ENCODE measurements around the gene NUP214.
"Not testable (repeated sequence)": the region's sequence is repeated elsewhere in the genome, so short reads cannot be mapped to it uniquely, and the experiment has no call there.

Gene NUP214

DNA sequence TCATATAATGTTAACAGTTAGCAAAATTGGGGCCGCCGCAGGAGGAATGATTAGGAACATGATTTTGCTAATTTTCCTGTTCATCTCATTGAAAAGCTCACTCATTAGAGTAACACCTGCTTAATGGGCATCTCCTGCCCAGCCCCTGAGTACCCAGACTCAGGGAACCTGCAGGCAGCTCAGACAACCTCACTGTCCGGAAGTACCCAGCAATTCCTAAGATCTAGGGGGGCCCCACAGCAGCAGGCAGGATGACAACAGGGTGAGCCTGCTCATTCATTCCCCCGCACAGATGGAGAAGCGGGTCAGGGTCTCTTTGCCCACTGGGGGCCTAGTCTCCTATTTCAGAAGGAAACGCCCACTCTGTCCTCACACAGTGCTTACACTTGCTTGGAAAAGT, 138.3 kb downstream of the NUP214 start:
- DNase-seq, result no peak

GRCh38 chr9:131264231-131264630, 138.8 kb downstream of the NUP214 start:
- peak; percentile 28 to 29 for DNase-seq

GRCh38 chr9:131266266-131267229, 141.2 kb downstream of the NUP214 start:
- DNase-seq, result peak; percentile 42 to 44

DNA sequence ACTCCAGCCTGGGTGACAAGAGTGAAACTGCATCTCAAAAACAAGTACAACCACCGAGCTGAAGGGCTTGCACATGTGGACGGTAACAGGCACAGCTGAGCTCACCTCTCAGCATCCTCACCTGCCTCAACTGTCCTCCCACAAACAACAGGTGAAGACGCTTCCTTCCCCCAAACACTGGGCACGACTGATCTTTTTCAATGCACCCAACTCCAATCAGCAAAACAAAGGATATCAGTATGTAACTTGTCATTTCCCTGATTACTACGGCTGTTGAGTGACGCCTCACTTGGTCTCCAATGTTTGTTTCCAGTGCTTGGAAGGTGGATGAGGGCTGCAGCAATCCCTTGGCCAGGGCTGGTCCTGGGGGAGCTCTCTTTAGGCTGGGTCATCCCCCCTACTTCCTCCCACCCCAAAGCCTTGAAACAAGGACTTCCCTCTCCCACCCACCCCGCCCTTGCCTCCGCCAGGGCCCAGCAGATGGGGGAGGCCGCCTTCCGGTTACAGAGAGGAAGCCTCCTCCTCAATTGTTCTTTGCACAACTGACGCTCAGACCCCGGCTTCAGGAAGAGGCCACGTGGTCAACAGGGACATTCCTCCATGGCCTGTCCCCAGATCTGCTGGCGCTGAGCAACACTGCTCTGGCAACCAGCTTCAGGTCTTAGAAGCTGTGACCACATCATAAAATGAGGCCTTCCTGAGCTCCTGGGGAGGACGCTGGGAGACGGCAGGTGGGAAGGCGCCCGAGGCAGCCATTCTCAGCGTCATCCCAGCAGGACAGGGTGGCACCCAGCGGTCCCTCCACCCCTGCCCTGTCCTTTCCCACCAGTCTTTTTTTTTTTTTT, 145.0 kb downstream of the NUP214 start:
- peak; percentile 43 to 50 for DNase-seq

- DNase-seq, result not testable (repeated sequence)
Measured at GRCh38 chr9:131271016-131271273, 145.6 kb downstream of the NUP214 start.

- DNase-seq, result peak; percentile 25 to 45
Measured at GRCh38 chr9:131271506-131271931, 146.1 kb downstream of the NUP214 start.

DNA sequence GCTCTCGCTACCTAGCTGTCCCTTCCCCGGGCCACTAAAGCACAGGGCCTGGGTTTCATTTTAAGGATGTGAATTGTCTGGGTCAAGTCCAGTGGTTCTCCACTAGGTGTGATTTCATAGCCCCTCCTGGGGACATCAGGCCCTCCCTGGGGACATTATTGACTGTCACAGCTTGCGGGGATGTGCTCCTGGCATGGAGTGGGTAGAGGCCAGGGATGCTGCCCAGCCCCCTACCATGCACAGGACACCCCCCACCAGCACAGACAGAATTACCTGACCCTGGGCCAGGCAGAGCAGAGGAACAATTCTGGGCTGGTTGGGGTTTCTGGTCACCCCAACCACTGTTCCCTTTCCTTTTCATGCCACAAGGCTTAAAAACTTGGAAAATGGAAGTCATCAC, 146.8 kb downstream of the NUP214 start:
- DNase-seq, result no peak

- DNase-seq, result peak in 1 of 2 experiments; percentile 17
Measured at GRCh38 chr9:131273146-131273855, 147.9 kb downstream of the NUP214 start.

DNA sequence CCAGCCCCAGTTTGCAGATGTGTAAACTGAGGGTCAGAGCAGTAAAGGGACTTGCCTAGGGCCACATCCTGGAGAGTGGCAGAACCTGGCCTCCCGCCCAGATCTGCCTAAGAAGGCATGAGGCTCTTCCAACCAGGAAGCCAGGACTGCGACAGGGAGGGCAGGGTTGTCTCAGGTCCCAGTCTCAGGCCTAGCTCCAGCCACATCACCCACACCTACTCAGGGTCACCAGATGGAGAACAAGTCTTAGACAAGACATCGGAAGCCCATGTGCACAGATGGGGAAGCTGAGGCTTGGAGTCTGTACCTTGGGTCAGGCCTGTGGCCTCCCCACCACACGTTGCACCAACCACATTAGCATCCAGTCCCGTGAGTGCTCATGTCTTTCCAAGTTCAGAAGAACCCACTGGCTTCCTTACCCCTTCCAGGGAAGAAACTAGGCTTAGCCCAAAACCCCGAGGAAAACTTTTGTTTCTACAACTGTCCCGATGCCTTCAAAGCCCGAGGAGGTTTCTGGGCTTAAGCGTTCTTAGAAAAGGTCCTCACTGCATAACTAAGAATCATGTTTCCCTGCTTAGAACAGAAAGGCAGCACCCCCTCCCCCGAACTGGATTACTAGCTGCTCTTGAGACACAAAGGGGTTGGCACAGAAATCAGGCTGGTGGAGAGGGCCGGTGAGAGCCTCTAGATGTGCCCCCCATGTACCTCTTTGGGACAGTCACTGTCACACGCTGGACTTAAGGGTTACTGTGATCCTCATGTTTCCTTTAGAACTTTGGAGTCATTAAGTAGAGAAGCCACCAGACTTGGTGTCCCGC, 148.7 kb downstream of the NUP214 start:
- no peak for DNase-seq

- DNase-seq, result peak in 1 of 2 experiments; percentile 22
Measured at GRCh38 chr9:131274674-131275331, 149.4 kb downstream of the NUP214 start.

DNA sequence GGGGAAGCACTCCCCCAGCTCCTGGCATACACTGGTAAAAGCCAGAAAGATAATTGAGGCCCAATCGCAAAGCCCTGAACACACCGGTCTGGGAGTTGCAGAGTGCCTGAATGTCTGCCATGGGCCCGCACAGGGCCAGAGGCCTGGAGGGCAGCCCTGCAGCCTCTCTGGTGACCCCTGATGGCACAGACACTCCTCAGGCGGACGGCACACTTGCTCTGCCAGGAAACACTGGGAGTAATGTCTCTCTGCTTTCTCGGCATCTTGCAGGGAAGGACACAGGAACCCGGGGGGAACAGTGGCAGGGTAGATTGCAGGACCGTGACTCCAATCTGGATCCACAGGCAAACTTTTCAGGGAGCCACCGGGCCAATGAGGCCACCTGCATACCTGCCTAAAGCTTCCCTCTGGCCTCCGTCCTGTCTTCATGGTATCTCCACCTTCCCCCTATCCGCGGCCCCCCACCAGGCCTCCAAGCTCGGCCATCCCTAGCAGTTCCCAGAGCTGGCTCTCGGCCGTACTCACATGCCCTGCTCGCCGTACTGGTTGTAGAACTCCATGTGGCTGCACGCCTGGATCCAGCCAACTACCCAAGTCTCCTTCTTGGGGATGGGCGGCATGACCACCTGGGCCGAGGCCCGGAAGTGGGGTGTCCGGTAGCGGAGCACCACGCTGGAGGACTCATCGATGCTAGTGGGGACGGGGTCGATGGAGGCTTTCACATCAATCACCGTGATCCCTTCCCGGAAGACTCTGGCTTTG, 150.1 kb downstream of the NUP214 start:
- peak in 1 of 2 experiments; percentile 26 for DNase-seq

GRCh38 chr9:131276094-131276888, 150.9 kb downstream of the NUP214 start, which contains the start of gene FAM78A:
TSS of gene FAM78A (minus strand) at chr9:131276510. CDS start at chr9:131276179, 331 bp downstream.
- DNase-seq, result peak; percentile 36 to 54

GRCh38 chr9:131276891-131277286, 151.5 kb downstream of the NUP214 start:
- DNase-seq, result peak; percentile 25 to 42

GRCh38 chr9:131277287-131277909, 152.0 kb downstream of the NUP214 start:
- peak in 1 of 2 experiments; percentile 26 for DNase-seq

DNA sequence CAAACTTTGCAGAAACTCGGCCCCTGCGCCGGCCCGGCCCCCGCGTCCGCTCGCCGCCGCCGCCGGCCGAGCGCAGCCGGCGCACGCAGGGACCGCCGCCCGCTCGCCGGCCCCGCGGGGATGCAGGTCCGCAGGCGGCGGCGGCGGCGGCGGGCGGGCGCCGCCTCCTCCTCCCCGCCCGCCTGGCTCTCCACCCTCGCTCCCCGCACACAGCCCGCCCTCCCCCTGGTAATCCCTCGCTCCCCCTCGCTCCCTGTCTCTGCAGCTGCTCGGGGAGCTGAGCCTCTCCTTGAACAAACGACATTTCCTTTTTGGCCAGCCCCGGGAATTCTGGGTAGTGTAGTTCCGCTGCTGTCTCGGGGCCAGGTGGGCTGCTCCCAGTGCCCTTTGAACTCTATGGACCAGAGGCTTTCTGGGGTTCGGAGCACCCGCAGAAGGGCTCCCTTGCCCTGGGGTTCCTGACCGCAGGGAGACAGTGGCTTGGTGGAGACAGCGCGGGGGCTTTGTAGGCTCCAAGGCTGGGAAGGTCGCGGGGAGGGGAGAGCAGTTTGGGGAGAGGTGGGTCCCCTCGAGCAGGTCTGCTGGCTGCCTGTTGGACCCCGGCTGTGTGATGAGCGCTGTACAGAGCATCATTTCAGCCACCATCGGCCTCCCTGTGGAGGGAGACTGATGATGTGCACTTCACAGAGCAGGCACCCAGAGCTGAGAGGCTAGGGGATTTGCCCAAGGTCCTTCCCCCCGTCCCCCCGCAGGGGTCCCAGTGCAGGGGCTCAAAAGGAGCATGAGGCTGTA, 152.7 kb downstream of the NUP214 start:
- peak; percentile 67 to 68 for DNase-seq

DNA sequence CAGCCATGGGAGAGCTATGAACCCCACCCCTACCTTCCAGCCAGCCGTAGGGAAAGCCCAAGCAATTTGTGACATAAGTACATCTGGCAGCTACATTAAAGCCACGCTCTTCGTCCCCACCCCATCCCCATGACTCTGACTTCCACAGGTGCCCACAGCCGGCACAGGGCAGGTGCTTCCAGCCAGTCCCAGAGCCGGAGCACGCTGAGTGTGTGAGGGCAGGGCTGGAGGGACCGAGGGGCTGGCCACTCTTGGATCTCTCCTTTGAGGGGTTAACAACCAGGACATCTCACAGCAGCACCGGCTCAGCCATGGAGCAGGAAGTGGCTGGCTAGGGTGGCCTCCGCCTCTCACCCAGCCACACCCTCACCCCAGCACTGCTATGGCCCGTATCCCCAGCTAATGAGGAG, 153.3 kb downstream of the NUP214 start:
- no peak for DNase-seq

DNA sequence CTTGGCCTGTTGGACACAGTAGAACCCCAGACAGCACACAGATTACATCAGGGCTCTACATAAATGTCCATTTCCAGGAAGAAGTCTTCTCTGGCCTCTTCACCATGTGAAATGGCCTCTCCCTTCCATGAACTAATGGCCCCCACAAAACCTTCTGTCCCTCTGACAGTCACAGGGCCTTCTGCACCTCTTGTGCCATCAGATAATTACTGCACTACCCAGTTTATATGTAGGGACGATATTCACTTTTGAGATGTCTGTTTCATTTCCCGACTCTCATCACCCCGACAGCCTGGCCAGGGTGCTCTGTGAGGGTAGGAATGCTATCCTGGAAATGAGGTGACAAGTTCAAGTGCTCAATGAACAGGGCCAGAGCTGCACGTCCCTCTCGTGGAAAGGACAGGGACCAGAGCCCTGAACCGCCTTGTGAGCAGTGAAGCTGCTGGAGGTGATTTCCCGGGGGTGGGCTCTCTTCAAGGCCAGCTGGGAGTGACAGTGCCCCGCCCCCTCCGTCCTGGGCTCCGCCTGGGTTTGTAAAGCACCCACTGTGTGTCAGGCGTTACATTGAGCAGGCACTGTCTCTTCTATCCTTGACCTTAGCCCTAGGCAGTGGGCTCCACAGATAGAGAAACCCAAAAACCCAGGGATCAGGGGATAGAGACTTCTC, 153.9 kb downstream of the NUP214 start:
- no peak for DNase-seq
